ENCODE results near the gene NCKAP5.

DNA sequence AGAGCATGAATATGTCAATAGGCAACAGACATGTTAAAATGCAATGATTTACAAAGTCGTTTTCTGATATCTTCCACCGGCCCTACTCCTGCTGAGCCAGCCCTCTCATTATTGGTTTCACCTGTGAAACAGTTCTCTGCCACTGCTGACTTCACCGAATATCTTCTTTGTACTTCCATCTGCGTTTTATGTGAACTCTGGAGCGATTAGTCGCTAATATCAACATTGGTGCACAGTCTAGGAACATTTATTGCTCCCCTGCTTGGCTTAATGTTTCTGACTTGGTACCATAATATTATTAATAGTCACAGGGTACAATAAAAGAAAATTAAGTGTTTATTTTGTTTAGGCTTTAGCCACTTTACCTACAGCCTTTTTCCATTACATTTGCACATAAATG is 105.5 kb downstream of the NCKAP5 start:
- TF ChIP-seq YY1 (IDR thresholded peaks at IDR 0.05; ENCODE audit: insufficient read depth, insufficient read length) (no peak), ZNF274 (IDR thresholded peaks at IDR 0.05; ENCODE audit: low read depth, low read length) (no peak)

Data from NT2/D1 (cell line).